22Rv1 (cell line): ENCODE measurements around the gene IDE.
"Not testable (repeated sequence)": the region's sequence is repeated elsewhere in the genome, so short reads cannot be mapped to it uniquely, and the experiment has no call there.

ENCODE experiments used
- H3K27ac ChIP-seq: fragments of 450-650 bp; 2 replicates; pipeline ENCODE4 v1.5.1; 2017
- ZFX ChIP-seq: fragments of 450-650 bp; IDR thresholded peaks from 2 replicates; pipeline ENCODE4 v1.6.1; 2017; ENCODE audit warnings: antibody characterized with exemption, borderline replicate concordance
- TF ChIP-seq, protein P1 (sequence below): fragments of 450-650 bp; IDR thresholded peaks from 2 replicates; pipeline ENCODE4 v1.5.1; 2017; ENCODE audit warnings: mild to moderate bottlenecking

IDE gene

DNA sequence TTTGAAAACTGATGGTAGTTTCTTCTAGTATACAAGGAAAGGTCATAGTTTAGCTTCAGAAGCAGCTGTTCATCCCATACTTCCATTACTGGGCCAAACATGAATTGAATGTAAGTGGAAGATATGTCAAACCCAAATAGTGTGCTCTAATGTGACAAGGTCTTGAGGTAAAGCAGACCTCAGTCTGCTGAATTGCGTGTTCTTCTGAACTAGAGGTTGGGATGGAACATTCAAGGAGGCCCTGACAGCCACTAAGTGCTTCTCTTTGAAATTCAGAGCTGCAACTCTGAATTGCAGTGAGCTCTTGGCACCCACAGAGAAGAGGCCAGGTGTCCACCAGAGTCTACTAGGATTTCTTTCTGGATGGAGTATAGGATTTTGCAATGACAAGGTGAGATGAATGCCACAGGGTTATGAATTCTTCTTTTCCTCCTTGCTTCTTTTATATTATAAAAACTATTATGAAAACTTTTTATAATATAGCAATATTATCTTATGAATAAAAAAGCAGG lies 98.5 kb downstream of the IDE start:
- TF ChIP-seq ZFX, result no peak
- TF ChIP-seq, protein P1, sequence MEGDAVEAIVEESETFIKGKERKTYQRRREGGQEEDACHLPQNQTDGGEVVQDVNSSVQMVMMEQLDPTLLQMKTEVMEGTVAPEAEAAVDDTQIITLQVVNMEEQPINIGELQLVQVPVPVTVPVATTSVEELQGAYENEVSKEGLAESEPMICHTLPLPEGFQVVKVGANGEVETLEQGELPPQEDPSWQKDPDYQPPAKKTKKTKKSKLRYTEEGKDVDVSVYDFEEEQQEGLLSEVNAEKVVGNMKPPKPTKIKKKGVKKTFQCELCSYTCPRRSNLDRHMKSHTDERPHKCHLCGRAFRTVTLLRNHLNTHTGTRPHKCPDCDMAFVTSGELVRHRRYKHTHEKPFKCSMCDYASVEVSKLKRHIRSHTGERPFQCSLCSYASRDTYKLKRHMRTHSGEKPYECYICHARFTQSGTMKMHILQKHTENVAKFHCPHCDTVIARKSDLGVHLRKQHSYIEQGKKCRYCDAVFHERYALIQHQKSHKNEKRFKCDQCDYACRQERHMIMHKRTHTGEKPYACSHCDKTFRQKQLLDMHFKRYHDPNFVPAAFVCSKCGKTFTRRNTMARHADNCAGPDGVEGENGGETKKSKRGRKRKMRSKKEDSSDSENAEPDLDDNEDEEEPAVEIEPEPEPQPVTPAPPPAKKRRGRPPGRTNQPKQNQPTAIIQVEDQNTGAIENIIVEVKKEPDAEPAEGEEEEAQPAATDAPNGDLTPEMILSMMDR, result no peak
- H3K27ac ChIP-seq, result no peak overlapping the region

DNA sequence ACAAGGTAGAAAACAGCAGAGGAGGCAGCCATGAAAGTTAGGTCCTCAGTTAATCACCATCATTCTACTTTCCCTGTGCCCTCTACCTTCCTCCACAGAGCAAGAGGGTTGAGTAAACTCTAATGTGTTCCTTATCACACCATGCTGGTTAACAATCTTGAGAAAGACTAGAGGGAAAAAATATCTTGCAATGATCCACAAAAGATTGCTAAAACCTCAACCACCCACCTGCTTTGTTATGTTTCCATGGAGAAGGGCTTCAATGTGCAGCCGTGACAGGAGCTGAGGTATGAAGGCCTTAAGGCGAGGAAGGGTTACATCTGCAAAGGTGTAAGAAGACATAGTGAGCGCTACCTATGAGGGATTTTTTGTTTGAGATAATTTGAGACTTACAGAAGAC lies 103.9 kb downstream of the IDE start:
- TF ChIP-seq, protein P1, result no peak
- TF ChIP-seq ZFX, result no peak
- no peak overlapping the region for H3K27ac ChIP-seq

DNA sequence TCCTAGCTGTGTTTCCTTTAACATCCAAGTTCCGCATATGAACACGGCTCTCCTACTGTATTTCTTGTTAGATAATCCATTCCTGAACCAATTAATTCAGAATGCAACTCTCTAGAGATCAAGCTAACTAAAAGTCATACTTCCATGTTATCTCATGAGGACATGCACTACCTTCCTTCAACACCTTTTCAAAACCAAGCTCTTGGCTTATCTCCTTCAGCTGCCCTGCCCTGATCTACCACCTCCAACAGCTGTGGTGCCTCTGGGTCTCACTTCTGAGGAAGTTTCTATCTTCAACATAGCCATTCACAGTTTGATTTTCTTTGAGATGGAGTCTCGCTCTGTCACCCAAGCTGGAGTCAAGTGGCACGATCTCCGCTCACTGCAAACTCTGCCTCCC lies 109.5 kb downstream of the IDE start:
- no peak overlapping the region for H3K27ac ChIP-seq

DNA sequence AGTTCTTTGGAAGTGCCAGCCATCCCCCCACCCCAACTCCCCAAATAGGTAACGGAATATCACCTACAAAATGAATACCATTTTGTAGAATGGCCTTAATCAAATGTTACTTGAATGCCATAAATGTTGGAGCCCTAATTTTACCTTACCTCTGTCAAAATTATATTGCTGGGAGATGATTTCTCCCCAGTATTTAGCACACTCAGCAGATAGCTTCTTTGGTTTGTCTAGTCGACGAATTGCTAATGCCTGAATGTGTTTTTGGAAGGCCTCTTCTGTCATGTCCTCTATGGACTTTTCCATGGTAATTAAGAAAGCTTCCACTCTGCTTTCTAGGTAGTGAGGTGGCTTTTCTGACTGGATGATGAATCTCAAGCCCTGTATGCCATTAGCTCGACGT lies 110.3 kb downstream of the IDE start:
- H3K27ac ChIP-seq, result no peak overlapping the region
- TF ChIP-seq ZFX, result no peak
- TF ChIP-seq, protein P1, result no peak

More for the DNA sequence above, 109.5 kb downstream of the IDE start:
- TF ChIP-seq, protein P1, result no peak
- TF ChIP-seq ZFX, result no peak

DNA sequence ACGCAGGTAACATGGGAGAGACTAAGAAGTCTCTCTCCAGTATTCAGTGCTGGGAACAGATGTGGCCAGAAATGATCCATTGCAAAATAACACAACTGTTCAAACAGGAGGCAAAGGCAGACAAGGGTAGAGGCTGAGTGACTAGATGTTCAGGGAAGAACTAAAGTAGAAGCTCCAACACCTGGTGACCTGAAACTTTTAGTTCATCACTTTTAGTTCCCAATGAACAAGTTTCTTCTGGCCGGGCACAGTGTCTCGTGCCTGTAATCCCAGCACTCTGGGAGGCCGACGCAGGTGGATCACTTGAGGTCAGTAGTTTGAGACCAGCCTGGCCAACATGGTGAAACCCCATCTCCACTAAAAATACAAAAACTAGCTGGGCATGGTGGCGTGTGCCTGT lies 118.9 kb downstream of the IDE start:
- not testable (repeated sequence) for H3K27ac ChIP-seq

DNA sequence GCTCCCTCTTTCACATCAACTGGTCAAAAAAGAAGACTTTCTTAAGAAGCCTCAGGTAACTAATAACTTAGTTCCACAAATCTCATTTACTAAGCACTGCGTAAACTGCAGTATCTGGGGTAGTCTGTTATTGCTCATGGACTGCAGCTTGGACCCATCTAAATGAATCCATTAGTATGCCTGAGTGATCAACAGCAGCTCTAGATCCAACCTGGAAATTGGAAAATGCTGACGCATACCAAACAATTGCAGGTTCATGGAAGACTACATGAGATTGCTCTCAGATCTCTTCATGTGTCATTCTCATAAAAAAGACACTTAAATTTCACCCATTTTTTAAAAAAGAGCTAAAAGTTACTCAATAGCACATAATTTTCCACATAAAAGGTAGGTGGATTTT lies 121.6 kb downstream of the IDE start:
- TF ChIP-seq, protein P1, result no peak
- TF ChIP-seq ZFX, result no peak
- H3K27ac ChIP-seq, result no peak overlapping the region

DNA sequence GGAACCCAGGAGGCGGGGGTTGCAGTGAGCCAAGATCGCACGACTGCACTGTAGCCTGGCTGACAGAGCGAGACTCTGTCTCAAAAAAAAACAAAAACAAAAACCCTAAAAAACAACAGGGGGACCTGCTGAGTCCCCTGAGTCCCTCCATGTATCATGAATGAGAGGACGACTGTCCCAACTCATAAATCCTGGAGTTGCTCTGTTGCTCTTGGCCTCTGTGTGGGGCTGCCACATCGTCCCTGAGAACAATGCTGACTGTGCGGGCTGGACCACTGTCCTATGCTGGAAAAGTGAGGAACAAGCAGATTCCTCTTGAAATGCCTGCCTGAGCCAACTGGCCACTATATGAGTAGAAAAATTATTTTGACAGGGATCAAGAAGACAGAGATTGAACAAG lies 122.5 kb downstream of the IDE start:
- no peak overlapping the region for H3K27ac ChIP-seq
- TF ChIP-seq, protein P1, result no peak
- TF ChIP-seq ZFX, result no peak

DNA sequence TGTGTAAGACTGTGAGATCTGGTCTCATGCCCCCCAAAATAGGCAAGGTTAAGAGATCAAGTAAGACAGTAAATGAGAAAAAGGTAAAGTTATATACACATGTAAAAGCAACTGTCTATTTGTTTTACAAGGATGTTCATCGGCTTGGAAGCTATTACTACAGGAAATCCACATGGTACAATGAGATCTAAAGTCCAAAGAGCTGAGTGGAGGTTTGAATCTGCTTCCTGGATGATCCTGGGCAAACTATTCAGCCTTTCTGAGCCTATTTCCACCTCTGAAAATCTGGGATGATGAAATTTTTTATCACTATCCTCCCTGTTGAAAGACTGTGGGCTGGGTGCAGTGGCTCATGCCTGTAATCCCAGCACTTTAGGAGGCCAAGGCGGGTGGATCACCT lies 123.0 kb downstream of the IDE start:
- H3K27ac ChIP-seq, result no peak overlapping the region
- TF ChIP-seq ZFX, result no peak
- TF ChIP-seq, protein P1, result no peak
